Peyer's patch (tissue), 4 donors: ENCODE measurements around the gene NKX1-1. TPM values are rescaled to one million over a fixed set of nuclear protein-coding genes. Genes with fewer than 3 reads are reported as not detected.
A peak's percentile ranks its signal among the peaks of the same experiment; 100 is the strongest.

Experiments
- DNase-seq, 3 donors: peaks; one replicate each; pipeline ENCODE4 v3.0.0-alpha.2; 2017 to 2019
- H3K27ac ChIP-seq, 4 donors: fragments of 200-600 bp; sonication (generic); one replicate each; pipeline ENCODE4 v1.5.1; 2016 to 2019
- H3K27me3 ChIP-seq, 2 donors: fragments of 200-600 bp; sonication (generic); one replicate each; pipeline ENCODE4 v1.5.1; 2019
- H3K36me3 ChIP-seq, 3 donors: fragments of 200-600 bp; sonication (generic); one replicate each; pipeline ENCODE4 v1.5.1; 2016 to 2019
- H3K4me1 ChIP-seq, 4 donors: fragments of 200-600 bp; sonication (generic); one replicate each; pipeline ENCODE4 v1.5.1; 2016 to 2019
- H3K4me3 ChIP-seq, 4 donors: fragments of 200-600 bp; sonication (generic); 1 replicate in 3 of 4; 2 replicates in 1 of 4; pipeline ENCODE4 v1.5.1; 2016 to 2019; ENCODE audit warnings: mild to moderate bottlenecking in 1 of 4
- H3K9me3 ChIP-seq, 4 donors: fragments of 200-600 bp; sonication (generic); one replicate each; pipeline ENCODE4 v1.5.1; 2016 to 2019; ENCODE audit warnings: mild to moderate bottlenecking in 1 of 4
- CTCF ChIP-seq, 6 experiments: fragments of 450-650 bp in 4 of 6; fragments of 200-600 bp in 2 of 6; sonication (generic) in 1 of 6; IDR thresholded peaks; one replicate each; pipeline ENCODE4 v1.5.1; 2017 to 2019; ENCODE audit warnings: antibody characterized with exemption in 6 of 6, mild to moderate bottlenecking in 3 of 6, moderate library complexity in 1 of 6
- POLR2A ChIP-seq, 2 donors: fragments of 450-650 bp; IDR thresholded peaks; one replicate each; pipeline ENCODE4 v1.5.1; 2017; ENCODE audit warnings: antibody characterized with exemption in 2 of 2, mild to moderate bottlenecking in 2 of 2, moderate library complexity in 2 of 2
- total RNA-seq, 4 donors: library from RNA; depleted of rRNA; stranded (reverse); fragments of >200 nt; gene quantifications; one replicate each; pipeline ENCODE4 v1.1.0, GENCODE V29; 2016

The NKX1-1 gene
- total RNA-seq, 4 donors from 2014 or later, result not detected

- H3K4me1 ChIP-seq, result no peaks in the 10 kb centered on the region
- no peak overlapping the region for H3K27ac ChIP-seq
- no peak for TF ChIP-seq POLR2A (IDR thresholded peaks at IDR 0.05)
- TF ChIP-seq CTCF (IDR thresholded peaks at IDR 0.05), result no peak
- H3K4me3 ChIP-seq, result no peak overlapping the region
- peaks cover 0 to 17% of the 10 kb centered on the region in 2 donors for H3K27me3 ChIP-seq
- no peaks in the 10 kb centered on the region for H3K36me3 ChIP-seq
- no peaks in the 10 kb centered on the region for H3K9me3 ChIP-seq
- DNase-seq, result peak in 1 of 3 donors; percentile 22
Observed at GRCh38 chr4:1418494-1419285, 12.4 kb upstream of the NKX1-1 start.

GRCh38 chr4:1417522-1418390 lies 11.5 kb upstream of the NKX1-1 start:
- no peaks in the 10 kb centered on the region for H3K9me3 ChIP-seq
- no peaks in the 10 kb centered on the region for H3K36me3 ChIP-seq
- H3K4me3 ChIP-seq, result no peak overlapping the region
- H3K4me1 ChIP-seq, result no peaks in the 10 kb centered on the region
- peak in 2 of 3 donors; percentile 30 to 37 for DNase-seq
- H3K27me3 ChIP-seq, result peaks cover 0 to 26% of the 10 kb centered on the region in 2 donors
- H3K27ac ChIP-seq, result no peak overlapping the region
- TF ChIP-seq POLR2A (IDR thresholded peaks at IDR 0.05), result no peak
- TF ChIP-seq CTCF (IDR thresholded peaks at IDR 0.05), result no peak

- H3K36me3 ChIP-seq, result no peaks in the 10 kb centered on the region
- TF ChIP-seq CTCF (IDR thresholded peaks at IDR 0.05) (no peak), POLR2A (IDR thresholded peaks at IDR 0.05) (no peak)
- H3K27me3 ChIP-seq, result peaks cover 0 to 27% of the 10 kb centered on the region in 2 donors
- peak in 1 of 3 donors; percentile 29 for DNase-seq
- H3K9me3 ChIP-seq, result no peaks in the 10 kb centered on the region
- H3K27ac ChIP-seq, result no peak overlapping the region
- H3K4me1 ChIP-seq, result no peaks in the 10 kb centered on the region
- H3K4me3 ChIP-seq, result no peak overlapping the region
Observed at GRCh38 chr4:1416948-1417260, 10.7 kb upstream of the NKX1-1 start.

- Histone ChIP-seq H3K9me3 (no peaks in the 10 kb centered on the region), H3K4me1 (no peaks in the 10 kb centered on the region), H3K36me3 (no peaks in the 10 kb centered on the region), H3K4me3 (no peak overlapping the region), H3K27ac (no peak overlapping the region), H3K27me3 (peaks cover 0 to 27% of the 10 kb centered on the region in 2 donors)
- DNase-seq, result peak in 2 of 3 donors; percentile 32 to 37
- TF ChIP-seq CTCF (IDR thresholded peaks at IDR 0.05) (no peak), POLR2A (IDR thresholded peaks at IDR 0.05) (no peak)
Observed at GRCh38 chr4:1416051-1416947, 10.1 kb upstream of the NKX1-1 start.

GRCh38 chr4:1415681-1415981 lies 9.4 kb upstream of the NKX1-1 start:
- H3K4me1 ChIP-seq, result no peaks in the 10 kb centered on the region
- no peak for DNase-seq

More at GRCh38 chr4:1415681-1415981, 9.4 kb upstream of the NKX1-1 start:
- no peak for TF ChIP-seq CTCF (IDR thresholded peaks at IDR 0.05)
- no peak for TF ChIP-seq POLR2A (IDR thresholded peaks at IDR 0.05)
- H3K4me3 ChIP-seq, result no peak overlapping the region
- H3K27me3 ChIP-seq, result peaks cover 0 to 27% of the 10 kb centered on the region in 2 donors
- H3K9me3 ChIP-seq, result no peaks in the 10 kb centered on the region
- no peaks in the 10 kb centered on the region for H3K36me3 ChIP-seq
- H3K27ac ChIP-seq, result no peak overlapping the region
